ENCODE results near the gene TPRX2. TPM values are rescaled to one million over a fixed set of nuclear protein-coding genes. Genes with fewer than 3 reads are reported as not detected.

Gene TPRX2
- total and polyA plus RNA-seq, 4 donors: not detected

DNA sequence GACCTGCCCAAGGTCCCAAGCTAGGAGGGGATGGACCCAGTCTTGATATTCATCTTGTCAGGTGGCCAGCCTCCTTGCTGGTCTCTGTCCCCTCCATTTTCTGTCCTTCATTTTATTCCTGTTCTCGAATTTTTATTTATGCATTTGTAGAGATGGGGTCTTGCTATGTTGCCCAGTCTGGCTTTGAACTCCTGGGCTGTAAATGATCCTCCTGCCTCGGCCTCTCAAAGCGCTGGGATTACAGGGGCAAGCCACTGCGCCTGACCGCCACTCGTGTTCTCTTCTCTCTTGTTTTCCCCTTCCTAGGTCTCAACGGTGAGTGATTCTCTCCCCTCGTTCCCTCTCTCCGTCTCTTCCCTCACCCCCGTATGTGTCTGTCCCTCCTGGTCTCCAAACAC is 10.6 kb upstream of the TPRX2 start:
- no peaks in the 10 kb centered on the region for H3K9me3 ChIP-seq (ENCODE audit: control insufficient read depth in 4 of 4, low read length in 3 of 4)
- no peak for DNase-seq (ENCODE audit: low spot score)

More for the DNA sequence above, 10.6 kb upstream of the TPRX2 start:
- Histone ChIP-seq H3K27ac (ENCODE audit: low read depth in 1 of 2, low read length in 2 of 2) (no peak overlapping the region), H3K9ac (ENCODE audit: low read depth in 1 of 2, low read length in 2 of 2) (no peak overlapping the region), H3K27me3 (ENCODE audit: control insufficient read depth in 4 of 4, insufficient read depth in 4 of 4, low read length in 3 of 4) (peaks cover 0 to 2% (median 0%) of the 10 kb centered on the region in 4 donors), H3K4me1 (ENCODE audit: control insufficient read depth in 4 of 4, insufficient read depth in 4 of 4, low read length in 3 of 4) (no peaks in the 10 kb centered on the region), H3K4me3 (ENCODE audit: low read depth in 1 of 3, low read length in 3 of 3) (no peak overlapping the region), H3K36me3 (ENCODE audit: control insufficient read depth in 4 of 4, insufficient read depth in 3 of 4, low read depth in 1 of 4, low read length in 3 of 4) (no peaks in the 10 kb centered on the region)
- WGBS: 73% methylated on average over 10 of the region's 10 CpGs
- TF ChIP-seq YY1 (IDR thresholded peaks at IDR 0.05): no peak
- no peak for TF ChIP-seq FOXA2 (IDR thresholded peaks at IDR 0.05)
- TF ChIP-seq, protein P1, sequence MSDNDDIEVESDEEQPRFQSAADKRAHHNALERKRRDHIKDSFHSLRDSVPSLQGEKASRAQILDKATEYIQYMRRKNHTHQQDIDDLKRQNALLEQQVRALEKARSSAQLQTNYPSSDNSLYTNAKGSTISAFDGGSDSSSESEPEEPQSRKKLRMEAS (IDR thresholded peaks at IDR 0.05): no peak
- TF ChIP-seq, protein P2, sequence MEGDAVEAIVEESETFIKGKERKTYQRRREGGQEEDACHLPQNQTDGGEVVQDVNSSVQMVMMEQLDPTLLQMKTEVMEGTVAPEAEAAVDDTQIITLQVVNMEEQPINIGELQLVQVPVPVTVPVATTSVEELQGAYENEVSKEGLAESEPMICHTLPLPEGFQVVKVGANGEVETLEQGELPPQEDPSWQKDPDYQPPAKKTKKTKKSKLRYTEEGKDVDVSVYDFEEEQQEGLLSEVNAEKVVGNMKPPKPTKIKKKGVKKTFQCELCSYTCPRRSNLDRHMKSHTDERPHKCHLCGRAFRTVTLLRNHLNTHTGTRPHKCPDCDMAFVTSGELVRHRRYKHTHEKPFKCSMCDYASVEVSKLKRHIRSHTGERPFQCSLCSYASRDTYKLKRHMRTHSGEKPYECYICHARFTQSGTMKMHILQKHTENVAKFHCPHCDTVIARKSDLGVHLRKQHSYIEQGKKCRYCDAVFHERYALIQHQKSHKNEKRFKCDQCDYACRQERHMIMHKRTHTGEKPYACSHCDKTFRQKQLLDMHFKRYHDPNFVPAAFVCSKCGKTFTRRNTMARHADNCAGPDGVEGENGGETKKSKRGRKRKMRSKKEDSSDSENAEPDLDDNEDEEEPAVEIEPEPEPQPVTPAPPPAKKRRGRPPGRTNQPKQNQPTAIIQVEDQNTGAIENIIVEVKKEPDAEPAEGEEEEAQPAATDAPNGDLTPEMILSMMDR (IDR thresholded peaks at IDR 0.05; ENCODE audit: low read depth, low read length, missing input control): no peak
- no peak for TF ChIP-seq FOXA1 (IDR thresholded peaks at IDR 0.05)
- no peak for TF ChIP-seq HNF4A (conservative IDR thresholded peaks at IDR 0.05)
- TF ChIP-seq, protein P3, sequence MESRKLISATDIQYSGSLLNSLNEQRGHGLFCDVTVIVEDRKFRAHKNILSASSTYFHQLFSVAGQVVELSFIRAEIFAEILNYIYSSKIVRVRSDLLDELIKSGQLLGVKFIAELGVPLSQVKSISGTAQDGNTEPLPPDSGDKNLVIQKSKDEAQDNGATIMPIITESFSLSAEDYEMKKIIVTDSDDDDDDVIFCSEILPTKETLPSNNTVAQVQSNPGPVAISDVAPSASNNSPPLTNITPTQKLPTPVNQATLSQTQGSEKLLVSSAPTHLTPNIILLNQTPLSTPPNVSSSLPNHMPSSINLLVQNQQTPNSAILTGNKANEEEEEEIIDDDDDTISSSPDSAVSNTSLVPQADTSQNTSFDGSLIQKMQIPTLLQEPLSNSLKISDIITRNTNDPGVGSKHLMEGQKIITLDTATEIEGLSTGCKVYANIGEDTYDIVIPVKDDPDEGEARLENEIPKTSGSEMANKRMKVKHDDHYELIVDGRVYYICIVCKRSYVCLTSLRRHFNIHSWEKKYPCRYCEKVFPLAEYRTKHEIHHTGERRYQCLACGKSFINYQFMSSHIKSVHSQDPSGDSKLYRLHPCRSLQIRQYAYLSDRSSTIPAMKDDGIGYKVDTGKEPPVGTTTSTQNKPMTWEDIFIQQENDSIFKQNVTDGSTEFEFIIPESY (IDR thresholded peaks at IDR 0.05): no peak
- TF ChIP-seq HNF4G (IDR thresholded peaks at IDR 0.05): no peak
- no peak for TF ChIP-seq EGR1 (IDR thresholded peaks at IDR 0.05; ENCODE audit: low read depth in 2 of 2)
- no peak for TF ChIP-seq JUND (IDR thresholded peaks at IDR 0.05)
- TF ChIP-seq RAD21 (IDR thresholded peaks at IDR 0.05): no peak
- TF ChIP-seq, protein P4, sequence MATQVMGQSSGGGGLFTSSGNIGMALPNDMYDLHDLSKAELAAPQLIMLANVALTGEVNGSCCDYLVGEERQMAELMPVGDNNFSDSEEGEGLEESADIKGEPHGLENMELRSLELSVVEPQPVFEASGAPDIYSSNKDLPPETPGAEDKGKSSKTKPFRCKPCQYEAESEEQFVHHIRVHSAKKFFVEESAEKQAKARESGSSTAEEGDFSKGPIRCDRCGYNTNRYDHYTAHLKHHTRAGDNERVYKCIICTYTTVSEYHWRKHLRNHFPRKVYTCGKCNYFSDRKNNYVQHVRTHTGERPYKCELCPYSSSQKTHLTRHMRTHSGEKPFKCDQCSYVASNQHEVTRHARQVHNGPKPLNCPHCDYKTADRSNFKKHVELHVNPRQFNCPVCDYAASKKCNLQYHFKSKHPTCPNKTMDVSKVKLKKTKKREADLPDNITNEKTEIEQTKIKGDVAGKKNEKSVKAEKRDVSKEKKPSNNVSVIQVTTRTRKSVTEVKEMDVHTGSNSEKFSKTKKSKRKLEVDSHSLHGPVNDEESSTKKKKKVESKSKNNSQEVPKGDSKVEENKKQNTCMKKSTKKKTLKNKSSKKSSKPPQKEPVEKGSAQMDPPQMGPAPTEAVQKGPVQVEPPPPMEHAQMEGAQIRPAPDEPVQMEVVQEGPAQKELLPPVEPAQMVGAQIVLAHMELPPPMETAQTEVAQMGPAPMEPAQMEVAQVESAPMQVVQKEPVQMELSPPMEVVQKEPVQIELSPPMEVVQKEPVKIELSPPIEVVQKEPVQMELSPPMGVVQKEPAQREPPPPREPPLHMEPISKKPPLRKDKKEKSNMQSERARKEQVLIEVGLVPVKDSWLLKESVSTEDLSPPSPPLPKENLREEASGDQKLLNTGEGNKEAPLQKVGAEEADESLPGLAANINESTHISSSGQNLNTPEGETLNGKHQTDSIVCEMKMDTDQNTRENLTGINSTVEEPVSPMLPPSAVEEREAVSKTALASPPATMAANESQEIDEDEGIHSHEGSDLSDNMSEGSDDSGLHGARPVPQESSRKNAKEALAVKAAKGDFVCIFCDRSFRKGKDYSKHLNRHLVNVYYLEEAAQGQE (IDR thresholded peaks at IDR 0.05): no peak
- TF ChIP-seq, protein P5, sequence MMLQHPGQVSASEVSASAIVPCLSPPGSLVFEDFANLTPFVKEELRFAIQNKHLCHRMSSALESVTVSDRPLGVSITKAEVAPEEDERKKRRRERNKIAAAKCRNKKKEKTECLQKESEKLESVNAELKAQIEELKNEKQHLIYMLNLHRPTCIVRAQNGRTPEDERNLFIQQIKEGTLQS (IDR thresholded peaks at IDR 0.05): no peak
- TF ChIP-seq RXRA (IDR thresholded peaks at IDR 0.05): no peak
- no peak for TF ChIP-seq TAF1 (conservative IDR thresholded peaks at IDR 0.05)
- no peak for TF ChIP-seq NR2F2 (IDR thresholded peaks at IDR 0.05)
- no peak for TF ChIP-seq GABPA (IDR thresholded peaks at IDR 0.05 in 1 of 2, conservative IDR thresholded peaks at IDR 0.05 in 1 of 2)
